Ovary (tissue), 3 donors: Measurements from ENCODE around the gene FOXRED1.

Experiments
- CTCF ChIP-seq, 3 donors: fragments of 450-650 bp in 2 of 3; fragments of 200-600 bp in 1 of 3; IDR thresholded peaks; one replicate each; pipeline versions ENCODE4 v1.5.1 to v1.8.0; 2016 to 2022; ENCODE audit warnings: antibody characterized with exemption in 3 of 3, mild to moderate bottlenecking in 1 of 3
- EP300 ChIP-seq: sonication (generic); formaldehyde crosslinking; IDR thresholded peaks from one replicate; pipeline ENCODE4 v1.6.1; 2017; ENCODE audit warnings: antibody characterized with exemption
- POLR2A ChIP-seq: fragments of 450-650 bp; IDR thresholded peaks from one replicate; pipeline ENCODE4 v1.6.1; 2017; ENCODE audit warnings: antibody characterized with exemption, mild to moderate bottlenecking, moderate library complexity
- donor health status: DM: no; HTN: no; CAD: no.

GRCh38 chr11:126305699-126306098 is 36.7 kb downstream of the FOXRED1 start:
- TF ChIP-seq CTCF (IDR thresholded peaks at IDR 0.05) (no peak), EP300 (no peak), POLR2A (no peak)
